Measurements from ENCODE around the gene SOX21.

GRCh38 chr13:94702181-94703041 lies 9.9 kb downstream of the SOX21 start:
- TF ChIP-seq ZNF274 (IDR thresholded peaks at IDR 0.05; ENCODE audit: low read depth, low read length) (no peak), SUZ12 (IDR thresholded peaks at IDR 0.05; ENCODE audit: extremely low read depth, insufficient read depth, insufficient read length) (no peak), YY1 (IDR thresholded peaks at IDR 0.05; ENCODE audit: insufficient read depth, insufficient read length) (no peak)
